NCI-H187 treated with DMSO at 0.1 percent for 48 hours (cell line): Measurements from ENCODE around the gene C1orf167.
"Not testable (repeated sequence)": the region's sequence is repeated elsewhere in the genome, so short reads cannot be mapped to it uniquely, and the experiment has no call there.

Experiments
- DNase-seq: peaks from one replicate; lab custom pipeline; 2025; lab: John Stamatoyannopoulos, UW

C1orf167 gene

DNA sequence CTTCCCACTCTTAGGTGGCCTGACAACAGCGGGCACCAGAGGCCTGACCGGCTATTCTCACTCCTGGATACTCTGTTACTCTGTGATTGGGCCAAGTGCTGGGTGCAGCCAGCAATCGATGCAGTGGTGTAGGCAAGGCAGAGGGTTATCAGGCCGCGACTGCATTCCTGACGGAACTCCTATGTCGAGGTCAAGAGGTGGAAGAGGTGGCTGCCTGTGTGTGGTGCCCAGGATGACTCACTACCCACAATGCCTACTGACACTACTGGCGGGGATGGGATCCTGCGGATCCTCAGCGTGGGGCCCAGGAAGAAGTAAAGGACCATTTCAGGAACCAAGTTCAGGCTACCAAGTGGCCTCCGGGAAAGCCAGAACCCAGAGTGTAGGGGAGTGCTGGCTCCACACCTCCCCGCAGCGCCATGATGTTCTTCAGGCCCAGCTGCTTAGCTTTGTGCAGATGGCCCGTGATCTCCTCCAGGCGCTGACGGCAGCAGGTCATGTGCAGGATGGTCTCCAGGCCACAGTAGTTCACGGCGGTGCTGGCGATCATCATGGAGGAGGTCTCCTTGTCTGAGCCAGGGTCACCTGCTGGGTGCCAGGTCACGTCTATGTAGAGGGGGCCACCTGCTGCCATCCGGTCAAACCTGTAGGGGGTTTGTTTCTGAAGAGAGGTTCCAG is 38.9 kb downstream of the C1orf167 start:
- no peak for DNase-seq

DNA sequence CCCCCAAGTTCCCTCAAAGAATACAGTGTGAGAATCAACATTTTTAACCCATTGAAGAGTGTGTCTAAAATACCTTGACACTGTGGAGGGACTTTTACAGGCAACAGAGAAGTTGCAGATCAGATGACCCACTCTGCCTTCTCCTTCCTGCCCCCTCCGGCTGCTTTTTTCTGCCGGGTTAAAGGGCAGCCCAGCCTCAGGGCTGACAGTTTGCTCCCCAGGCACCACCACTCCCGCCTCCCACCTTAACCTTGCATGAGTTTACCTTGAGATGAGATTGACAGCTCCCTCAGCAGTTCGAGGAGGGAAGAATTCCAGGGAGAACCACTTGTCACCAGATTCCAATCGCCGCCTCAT is 40.6 kb downstream of the C1orf167 start:
- no peak for DNase-seq

DNA sequence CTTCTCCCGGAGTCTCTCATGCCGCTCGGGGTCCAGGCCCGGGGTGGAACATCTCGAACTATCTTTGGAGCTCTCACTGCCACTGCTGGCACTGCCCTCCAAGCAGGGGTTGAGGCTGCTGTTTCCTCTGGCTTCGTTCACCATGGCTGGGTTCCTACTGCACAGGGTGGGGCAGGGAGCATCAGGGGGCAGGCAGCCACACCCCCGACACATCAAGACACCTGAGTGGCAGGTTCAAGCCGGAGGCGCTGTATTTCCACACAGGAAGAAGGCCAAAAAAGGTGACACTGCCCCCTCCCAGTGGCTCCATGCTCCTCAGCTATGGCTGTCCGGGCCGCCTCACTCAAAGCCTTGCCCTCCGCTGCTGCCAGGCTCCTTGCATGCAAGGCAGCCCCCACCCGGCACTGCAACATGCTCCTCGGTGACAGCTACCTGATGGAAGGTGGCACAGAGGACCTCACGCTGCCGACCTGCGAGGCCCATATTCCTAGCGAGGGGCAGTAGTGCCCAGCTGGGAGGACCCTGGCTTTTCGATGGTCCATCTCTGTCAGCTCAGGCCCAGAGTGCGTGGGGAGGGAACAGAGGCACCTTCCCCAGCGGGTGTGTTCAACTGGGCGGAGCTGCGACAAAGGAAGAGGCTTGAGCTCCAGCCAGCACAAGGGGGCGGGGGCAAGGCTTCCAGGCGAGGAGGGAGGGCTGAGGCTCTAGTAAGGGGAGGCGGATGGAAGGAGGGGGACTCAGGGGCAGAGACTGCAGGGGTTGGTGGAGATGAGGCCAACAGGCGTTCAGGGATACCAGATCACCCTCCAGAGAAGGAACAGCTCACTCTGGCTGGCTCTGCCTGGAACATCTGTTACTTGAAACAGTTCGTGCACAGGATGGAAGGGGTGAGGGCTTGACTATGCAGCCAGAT is 41.2 kb downstream of the C1orf167 start:
- DNase-seq = peak; percentile 38

DNA sequence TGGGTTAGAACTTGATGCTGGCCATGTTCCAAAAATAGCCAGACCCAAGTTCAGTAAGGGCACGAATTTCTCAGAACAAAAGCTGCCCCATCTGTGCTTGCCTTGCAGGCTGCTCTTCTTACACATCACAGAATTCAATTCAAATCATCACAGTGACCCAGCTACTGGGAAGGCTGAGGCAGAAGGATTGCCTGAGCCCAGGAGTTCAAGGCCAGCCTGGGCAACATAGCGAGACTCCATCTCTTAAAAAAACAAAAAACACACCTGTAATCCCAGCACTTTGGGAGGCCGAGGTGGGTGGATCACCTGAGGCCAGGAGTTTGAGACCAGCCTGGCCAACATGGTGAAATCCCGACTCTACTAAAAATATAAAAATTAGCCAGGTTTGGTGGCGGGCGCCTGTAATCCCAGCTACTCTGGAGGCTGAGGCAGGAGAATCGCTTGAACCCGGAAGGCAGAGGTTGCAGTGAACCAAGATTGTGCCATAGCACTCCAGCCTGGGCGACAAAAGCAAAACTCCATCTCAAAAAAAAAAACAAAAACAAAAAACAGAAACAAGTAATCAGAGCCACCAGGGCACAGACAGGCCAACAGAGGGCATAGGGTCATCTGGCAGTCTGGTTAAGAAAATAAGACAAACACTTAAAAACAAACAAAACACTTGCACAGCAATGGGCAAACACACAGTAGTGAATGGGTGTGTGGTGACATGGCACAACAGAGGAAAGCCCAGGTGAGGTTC is 42.1 kb downstream of the C1orf167 start:
- DNase-seq = not testable (repeated sequence)

DNA sequence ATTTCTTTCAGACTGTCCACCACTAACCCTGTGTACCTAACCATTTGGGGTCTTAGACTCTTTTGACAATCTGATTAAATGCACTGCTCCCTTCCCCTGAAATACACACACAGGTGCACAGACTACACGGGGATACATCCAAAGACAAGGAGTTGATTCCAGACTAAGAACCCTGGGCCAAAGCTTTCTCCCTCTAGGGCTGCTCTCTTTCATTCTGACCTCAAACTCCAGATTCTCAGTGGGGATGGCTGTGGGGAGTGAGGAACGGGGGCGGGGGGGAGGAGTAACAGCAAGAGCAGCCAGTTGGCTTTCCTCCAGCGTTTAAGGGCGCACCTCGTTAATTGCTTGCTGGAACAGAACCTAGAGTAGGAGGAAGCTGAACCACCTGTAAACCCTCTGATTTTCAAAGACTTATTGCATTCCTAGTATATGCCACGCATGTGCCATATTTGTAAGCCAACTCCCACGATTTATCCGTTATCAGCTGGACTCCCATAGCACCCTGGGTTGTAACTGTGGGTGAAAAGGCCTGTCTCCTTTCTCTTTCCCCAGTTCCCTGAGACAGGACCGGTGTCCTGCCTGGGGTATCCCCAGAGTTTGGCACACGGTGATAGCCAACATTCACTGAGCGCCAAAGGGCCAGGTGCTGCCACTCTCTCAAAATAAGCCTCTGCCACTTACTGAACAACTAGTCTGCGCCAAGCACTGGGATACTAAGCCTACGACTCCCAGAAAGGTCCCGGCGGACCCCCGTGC is 42.9 kb downstream of the C1orf167 start:
- DNase-seq = no peak

DNA sequence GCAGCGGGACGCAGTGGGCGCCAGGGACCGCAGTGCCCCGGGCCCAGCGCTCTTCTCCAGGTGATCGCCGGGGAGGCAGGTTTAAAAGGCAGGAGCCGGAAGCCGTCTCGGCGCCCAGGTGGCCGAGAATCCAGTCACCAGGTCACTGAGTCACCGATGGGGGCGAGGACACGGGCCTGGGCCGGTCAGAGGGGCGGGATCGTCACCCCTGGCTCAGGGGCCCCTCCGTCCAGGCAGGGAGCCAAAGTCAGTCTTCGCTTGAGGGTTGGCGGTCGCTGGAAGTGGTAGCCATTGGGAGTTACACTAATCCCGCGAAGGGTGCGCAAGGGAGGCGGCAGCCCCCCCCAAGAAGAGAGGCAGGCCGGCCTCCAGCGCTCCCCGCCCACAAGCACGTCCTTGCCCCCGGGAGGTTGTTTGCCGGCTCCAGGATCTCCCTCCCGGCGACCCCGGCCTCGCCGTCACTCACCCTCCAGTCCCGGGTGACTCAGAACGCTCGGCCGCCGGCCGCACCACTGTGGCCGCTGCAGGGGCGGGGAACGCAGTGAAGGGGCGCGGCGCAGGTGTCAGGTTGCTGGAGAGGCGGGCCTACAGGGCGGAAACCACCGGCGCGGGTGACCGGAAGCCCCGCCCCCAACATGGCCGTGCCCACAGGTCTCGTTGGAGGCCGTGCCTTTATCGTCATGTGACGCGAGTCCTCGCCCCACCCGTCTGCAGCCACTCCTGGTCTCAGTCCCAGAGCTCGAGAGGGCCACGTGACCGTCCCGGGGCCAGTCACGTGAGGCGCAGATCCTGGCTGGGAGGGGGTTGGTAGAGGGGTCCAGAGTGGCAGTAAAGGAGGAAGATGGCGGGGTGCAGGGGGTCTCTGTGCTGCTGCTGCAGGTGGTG is 43.7 kb downstream of the C1orf167 start, which contains the start of the genes CLCN6 and MTHFR:
Gene CLCN6 (plus strand): TSS at position 770 of the 885 bp plus-strand sequence. CDS start 72 bp downstream, at position 842.
Gene MTHFR (minus strand): TSS at position 543 of the 885 bp plus-strand sequence. CDS start 2,848 bp downstream, outside the sequence.
- DNase-seq = peak; percentile 92

DNA sequence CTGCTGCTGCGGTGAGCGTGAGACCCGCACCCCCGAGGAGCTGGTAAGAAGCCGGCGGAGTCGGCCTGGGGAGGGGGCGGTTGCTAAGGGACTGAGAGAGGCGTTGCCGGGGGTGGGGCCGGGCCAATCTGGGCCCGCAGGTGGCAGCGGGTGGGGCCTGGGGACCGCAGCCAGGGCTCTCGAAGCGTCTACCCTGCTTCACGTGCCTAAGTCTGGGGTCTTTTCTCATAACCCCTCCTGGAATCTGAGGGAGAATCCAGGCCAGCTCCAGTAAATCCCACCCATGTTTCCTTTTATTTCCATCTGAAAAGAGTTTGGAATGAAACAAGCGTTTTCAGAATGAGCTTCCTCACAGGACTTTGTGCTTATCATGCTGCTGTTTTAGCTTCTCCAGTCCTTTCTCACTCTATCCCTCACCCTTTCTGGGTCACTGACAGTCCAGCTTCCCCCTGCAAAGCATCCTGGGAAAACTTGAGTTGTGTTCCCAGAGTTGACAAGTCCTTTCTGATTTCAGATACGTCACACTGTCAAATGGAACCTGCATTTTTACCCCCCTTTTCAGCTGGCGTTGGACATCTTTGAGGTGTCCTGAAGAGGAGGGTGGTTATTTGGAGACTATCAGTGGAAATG is 44.4 kb downstream of the C1orf167 start:
- DNase-seq = no peak

DNA sequence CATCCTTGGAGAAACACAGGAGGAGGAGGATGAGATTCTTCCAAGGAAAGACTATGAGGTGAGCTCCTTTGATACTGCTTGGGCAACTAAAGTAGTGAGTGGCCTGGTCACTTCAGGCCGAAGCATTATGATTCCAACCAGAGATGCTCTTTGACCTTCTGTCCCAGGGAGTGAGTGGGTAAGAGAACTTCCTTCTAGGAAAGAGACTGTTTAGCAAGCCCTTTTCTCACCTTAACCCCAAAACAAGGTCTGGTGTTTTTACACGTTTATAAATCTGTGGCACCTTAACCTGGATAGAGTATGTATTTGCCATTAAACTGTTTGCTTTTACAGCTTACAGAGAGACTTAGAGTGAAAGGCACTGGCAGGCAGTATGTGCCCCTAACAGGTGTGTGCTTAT is 45.1 kb downstream of the C1orf167 start:
- DNase-seq = no peak

DNA sequence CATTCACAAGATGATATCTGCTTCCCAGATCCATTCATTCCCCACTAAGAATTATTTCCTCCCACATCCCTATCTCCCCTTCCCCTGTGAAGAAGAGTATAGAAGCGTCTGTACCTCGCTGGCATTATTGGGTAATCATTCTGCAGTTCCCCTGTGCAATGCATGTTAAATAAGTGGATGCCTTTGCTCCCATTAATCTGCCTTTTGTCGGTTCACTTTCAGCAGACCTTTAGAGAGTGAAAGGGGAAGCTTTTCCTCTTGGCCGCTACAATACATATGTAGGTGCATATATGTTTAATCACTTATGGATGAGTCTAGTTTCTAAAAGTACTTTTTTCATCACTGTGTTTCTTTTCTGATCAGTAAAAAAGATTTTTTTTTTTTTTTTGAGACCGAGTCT is 51.0 kb downstream of the C1orf167 start:
- DNase-seq = no peak

DNA sequence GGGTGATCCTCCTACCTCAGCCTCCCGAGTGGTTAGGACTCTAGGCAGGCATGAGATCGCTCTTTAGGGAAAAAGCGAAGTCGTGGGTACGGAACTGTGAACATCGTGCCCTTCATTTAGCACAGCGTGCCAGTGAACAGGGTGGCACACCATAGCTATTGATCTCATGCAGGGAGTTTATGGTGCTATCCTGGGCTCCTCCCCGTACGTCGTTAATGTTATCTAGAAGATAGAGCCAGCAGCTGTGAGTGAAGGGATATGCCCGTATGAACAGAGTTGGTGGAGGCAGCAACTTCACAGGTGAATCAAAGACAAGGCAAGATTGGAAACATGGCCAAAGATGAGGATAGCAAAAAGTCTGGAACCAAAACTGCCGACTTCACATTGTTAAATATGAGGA is 55.2 kb downstream of the C1orf167 start:
- no peak for DNase-seq

DNA sequence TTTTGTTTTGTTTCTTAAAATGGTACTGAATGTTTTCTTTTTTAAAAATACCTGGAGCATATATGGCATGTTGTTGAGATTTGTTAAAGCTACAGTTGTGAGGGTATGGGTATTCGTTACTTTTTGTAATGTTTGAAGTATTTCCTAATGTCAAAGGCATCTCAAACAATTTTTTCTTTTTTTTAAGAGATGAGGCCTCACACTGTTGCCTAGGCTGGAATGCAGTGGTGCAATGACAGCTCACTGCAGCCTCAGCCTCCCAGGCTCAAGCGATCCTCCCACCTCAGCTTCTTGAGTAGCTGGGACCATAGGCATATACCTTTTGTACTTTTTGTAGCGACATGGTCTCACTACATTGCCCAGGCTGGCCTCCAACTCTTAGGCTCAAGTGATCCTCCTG is 60.1 kb downstream of the C1orf167 start:
- DNase-seq = no peak

DNA sequence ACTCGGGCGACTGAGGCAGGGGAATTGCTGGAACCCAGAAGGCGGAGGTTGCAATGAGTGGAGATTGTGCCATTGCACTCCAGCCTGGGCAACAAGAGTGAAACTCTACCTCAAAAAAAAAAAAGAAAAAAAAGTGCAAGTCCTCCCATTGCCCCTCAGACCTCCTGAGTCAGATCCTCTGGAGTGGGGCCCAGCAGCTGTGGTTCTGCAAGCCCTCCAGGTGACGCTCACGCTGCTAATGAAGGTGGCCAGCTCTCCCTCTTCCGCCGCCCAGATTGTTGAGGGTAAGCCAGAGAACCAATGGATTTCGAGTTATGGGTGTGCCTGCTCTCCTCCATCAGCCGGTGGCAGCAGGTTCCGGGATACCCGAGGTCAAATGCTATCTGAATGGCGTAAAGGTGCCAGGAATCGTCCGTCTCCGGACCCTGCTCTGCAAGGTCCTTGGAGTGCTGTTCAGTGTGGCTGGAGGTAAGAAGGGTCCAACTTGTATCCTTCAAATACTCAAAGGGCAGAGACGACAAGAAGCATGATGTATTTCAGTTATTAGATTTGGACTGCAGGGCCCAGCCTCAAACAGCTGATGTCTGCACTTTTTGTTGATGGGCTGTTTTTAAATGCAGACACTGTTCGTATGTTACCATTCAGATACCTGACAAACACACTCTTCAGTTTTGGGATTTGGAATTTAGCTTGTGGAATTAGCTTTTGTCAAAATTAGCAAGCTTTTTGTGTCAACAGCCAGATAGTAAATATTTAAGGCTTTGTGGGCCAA is 61.6 kb downstream of the C1orf167 start:
- DNase-seq = no peak

DNA sequence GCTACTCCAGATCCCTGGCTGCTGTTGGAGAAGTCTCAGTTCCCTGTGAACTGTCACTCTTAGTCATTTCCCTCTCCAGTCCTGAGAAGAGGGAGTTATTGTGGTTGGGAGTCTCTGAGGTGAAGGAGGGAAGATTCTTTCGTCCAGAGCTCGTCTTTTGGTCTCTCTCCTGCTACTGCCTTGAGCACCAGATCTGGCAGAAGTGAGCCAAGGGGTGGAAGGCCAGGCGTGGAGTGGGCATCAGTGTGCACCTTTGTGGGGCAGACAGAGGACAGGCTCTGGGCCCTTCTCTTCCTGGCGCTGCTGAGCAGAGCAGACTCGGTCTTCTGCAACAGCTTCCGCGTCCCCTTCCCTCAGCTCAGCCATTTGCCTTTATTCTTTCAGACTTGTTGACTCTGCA is 63.1 kb downstream of the C1orf167 start:
- no peak for DNase-seq

DNA sequence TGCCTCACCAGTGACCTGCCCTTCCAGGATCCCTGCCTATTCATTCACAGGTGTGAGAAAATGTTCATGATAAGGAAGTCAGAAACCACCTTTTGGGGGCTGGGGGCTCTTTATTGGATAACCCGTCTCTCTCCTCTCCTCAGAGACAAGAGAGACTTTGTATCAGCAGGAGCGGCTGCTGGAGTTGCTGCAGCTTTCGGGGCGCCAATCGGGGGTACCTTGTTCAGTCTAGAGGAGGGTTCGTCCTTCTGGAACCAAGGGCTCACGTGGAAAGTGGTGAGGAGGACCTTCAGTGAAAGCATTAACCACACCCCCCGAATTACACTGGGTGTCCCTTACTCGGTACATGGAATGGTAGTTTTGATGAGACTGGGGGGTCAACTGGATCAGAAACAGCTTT is 65.0 kb downstream of the C1orf167 start:
- DNase-seq = no peak

DNA sequence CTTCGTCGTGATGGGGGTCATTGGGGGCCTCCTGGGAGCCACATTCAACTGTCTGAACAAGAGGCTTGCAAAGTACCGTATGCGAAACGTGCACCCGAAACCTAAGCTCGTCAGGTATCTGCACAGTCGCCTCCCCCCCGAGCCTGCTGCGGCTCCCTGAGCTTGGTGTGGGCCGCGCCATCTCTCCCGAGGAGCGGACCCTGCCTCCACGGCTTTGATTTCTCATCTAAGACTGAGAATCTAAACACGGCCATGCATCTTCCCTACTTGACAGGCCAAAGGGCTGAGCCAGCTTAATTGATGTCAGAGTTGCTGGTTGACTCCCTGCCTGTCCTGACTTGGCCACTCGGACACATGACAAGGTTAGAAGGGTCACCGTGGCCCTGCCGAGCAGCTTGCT is 66.5 kb downstream of the C1orf167 start:
- no peak for DNase-seq

DNA sequence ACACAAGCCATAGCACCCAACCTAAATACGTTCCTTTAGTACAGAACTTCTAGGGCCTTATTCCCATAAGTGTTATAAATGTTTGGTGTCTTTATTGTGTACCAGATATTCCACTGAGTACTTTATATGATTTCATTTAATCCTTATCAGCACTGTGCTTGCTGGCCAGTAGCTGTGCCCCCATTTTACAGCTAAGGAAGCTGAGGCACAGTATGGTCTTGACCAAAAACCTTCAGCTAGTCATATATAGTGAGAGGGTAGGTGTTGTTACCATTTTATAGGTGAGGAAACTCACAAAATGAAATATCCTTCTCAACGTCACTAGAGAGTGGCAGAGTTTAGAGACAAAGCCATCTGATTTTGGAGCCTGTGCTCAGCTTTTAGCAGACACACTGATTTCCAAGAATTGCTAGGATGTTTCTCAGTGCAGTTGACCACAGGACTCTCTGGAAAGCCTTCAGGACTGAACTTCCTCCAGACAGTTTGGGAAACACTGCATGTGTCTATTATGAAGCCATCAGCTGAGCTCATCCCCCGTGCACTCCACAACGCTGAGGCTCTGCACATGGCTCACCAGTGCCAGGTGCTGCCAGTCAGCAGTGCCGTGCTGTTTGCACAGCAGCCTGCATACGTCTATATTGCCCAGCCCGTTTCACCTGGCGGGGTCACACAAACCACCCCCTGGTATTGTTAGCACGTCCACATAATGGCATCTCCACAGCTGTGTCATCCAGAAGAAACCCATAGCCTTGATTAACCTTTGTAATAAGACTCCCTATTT is 70.1 kb downstream of the C1orf167 start:
- no peak for DNase-seq

DNA sequence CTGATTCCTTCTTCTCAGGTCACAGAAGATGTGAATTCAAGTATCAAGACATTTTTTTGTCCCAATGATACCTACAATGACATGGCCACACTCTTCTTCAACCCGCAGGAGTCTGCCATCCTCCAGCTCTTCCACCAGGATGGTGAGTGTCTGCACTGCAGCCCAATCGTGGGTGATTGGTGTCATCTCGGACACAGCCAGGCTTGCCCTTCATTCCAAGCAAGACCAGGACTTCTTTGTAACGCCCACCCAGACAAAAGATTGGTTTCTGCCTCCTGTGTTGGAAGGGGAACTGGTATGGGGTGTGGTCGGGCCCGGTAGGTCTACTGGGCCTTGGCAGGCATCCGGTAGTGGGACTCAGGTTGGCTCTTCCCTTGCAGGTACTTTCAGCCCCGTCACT is 71.5 kb downstream of the C1orf167 start:
- DNase-seq = no peak

DNA sequence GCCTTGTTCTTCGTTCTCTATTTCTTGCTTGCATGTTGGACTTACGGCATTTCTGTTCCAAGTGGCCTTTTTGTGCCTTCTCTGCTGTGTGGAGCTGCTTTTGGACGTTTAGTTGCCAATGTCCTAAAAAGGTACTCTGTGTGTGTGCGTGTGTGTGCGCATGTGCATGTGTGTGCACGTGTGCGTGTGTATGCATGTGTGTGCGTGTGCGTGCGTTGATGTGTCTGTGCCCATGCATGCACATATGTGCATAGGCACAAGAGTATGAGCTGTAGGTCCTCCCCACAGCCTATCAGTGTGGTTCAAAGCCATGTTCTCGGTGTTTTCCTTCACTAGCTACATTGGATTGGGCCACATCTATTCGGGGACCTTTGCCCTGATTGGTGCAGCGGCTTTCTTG is 71.9 kb downstream of the C1orf167 start:
- no peak for DNase-seq
